GM21576 (cell line): ENCODE data around the gene RBFOX2.
"Not testable (repeated sequence)": the region's sequence is repeated elsewhere in the genome, so short reads cannot be mapped to it uniquely, and the experiment has no call there.

Source experiments
- ATAC-seq: cut with Tn5 transposase; IDR thresholded peaks from one replicate; pipeline ENCODE4 v1.9.1; 2021; ENCODE audit warnings: mild to moderate bottlenecking, moderate library complexity; ENCODE audit not compliant: unreplicated experiment

The RBFOX2 gene

GRCh38 chr22:36028646-36029405 is at the start of gene RBFOX2:
Gene RBFOX2 (minus strand): TSS chr22:36028824. CDS start chr22:36028425, 399 bp downstream.
- ATAC-seq = no peak

GRCh38 chr22:36077271-36077670 is 48.6 kb upstream of the RBFOX2 start:
- ATAC-seq = no peak

GRCh38 chr22:36075724-36076123 is 47.1 kb upstream of the RBFOX2 start:
- ATAC-seq = no peak

- ATAC-seq = no peak
Observed at GRCh38 chr22:36075230-36075629, 46.6 kb upstream of the RBFOX2 start.

- ATAC-seq = no peak
Observed at GRCh38 chr22:36073476-36073875, 44.9 kb upstream of the RBFOX2 start.

GRCh38 chr22:36070645-36071044 is 42.0 kb upstream of the RBFOX2 start:
- ATAC-seq = not testable (repeated sequence)

- ATAC-seq = no peak
Observed at GRCh38 chr22:36069368-36069767, 40.7 kb upstream of the RBFOX2 start.

GRCh38 chr22:36068776-36069344 is 40.2 kb upstream of the RBFOX2 start:
- ATAC-seq = no peak

GRCh38 chr22:36067235-36067558 is 38.6 kb upstream of the RBFOX2 start:
- no peak for ATAC-seq

GRCh38 chr22:36065775-36066544 is 37.3 kb upstream of the RBFOX2 start:
- ATAC-seq = no peak

GRCh38 chr22:36065462-36065774 is 36.8 kb upstream of the RBFOX2 start:
- no peak for ATAC-seq

GRCh38 chr22:36064358-36064757 is 35.7 kb upstream of the RBFOX2 start:
- ATAC-seq = no peak

GRCh38 chr22:36056980-36057379 is 28.4 kb upstream of the RBFOX2 start:
- ATAC-seq = no peak

GRCh38 chr22:36055376-36056295 is 27.0 kb upstream of the RBFOX2 start:
- ATAC-seq = no peak

GRCh38 chr22:36054446-36054845 is 25.8 kb upstream of the RBFOX2 start:
- not testable (repeated sequence) for ATAC-seq

- ATAC-seq = no peak
Observed at GRCh38 chr22:36053242-36054147, 24.9 kb upstream of the RBFOX2 start.

- ATAC-seq = no peak
Observed at GRCh38 chr22:36052505-36052941, 23.9 kb upstream of the RBFOX2 start.

GRCh38 chr22:36049678-36049997 is 21.0 kb upstream of the RBFOX2 start:
- no peak for ATAC-seq

GRCh38 chr22:36048911-36049677 is 20.5 kb upstream of the RBFOX2 start:
- ATAC-seq = no peak
